ENCODE results near the gene CEMIP. TPM values are rescaled to one million over a fixed set of nuclear protein-coding genes. Genes with fewer than 3 reads are reported as not detected.

CEMIP gene
- total RNA-seq, 1 donor: 687 TPM

GRCh38 chr15:80732167-80732566, 47.0 kb upstream of the CEMIP start:
- Histone ChIP-seq H3K79me2 (ENCODE audit: insufficient read depth, low read length) (peaks cover 67% of the 10 kb centered on the region), H3K36me3 (ENCODE audit: insufficient read depth, low read length) (no peaks in the 10 kb centered on the region), H3K9me3 (ENCODE audit: low read depth, low read length) (no peaks in the 10 kb centered on the region), H4K20me1 (ENCODE audit: insufficient read depth, low read length) (peaks cover 20% of the 10 kb centered on the region), H3K4me2 (ENCODE audit: insufficient read depth, low read length) (no peak overlapping the region), H2AFZ (ENCODE audit: low read length) (no peak overlapping the region), H3K27ac (ENCODE audit: low read depth, low read length) (no peak overlapping the region), H3K4me3 (ENCODE audit: insufficient read depth, low read length) (no peak overlapping the region), H3K27me3 (ENCODE audit: insufficient read depth, low read length) (no peaks in the 10 kb centered on the region), H3K4me1 (ENCODE audit: insufficient read depth, low read length) (peaks cover 5% of the 10 kb centered on the region)
- no peak for DNase-seq (ENCODE audit: insufficient read length, low spot score, missing footprints)
- no peak for TF ChIP-seq CTCF (IDR thresholded peaks at IDR 0.05; ENCODE audit: extremely low read depth, low read depth, low read length)

- H3K36me3 ChIP-seq (ENCODE audit: insufficient read depth, low read length): no peaks in the 10 kb centered on the region
- DNase-seq (ENCODE audit: insufficient read length, low spot score, missing footprints): no peak
- H3K79me2 ChIP-seq (ENCODE audit: insufficient read depth, low read length): peaks cover 67% of the 10 kb centered on the region
- no peaks in the 10 kb centered on the region for H3K27me3 ChIP-seq (ENCODE audit: insufficient read depth, low read length)
- no peak overlapping the region for H3K4me2 ChIP-seq (ENCODE audit: insufficient read depth, low read length)
- peaks cover 5% of the 10 kb centered on the region for H3K4me1 ChIP-seq (ENCODE audit: insufficient read depth, low read length)
- H2AFZ ChIP-seq (ENCODE audit: low read length): no peak overlapping the region
- no peaks in the 10 kb centered on the region for H3K9me3 ChIP-seq (ENCODE audit: low read depth, low read length)
- no peak for TF ChIP-seq CTCF (IDR thresholded peaks at IDR 0.05; ENCODE audit: extremely low read depth, low read depth, low read length)
- H4K20me1 ChIP-seq (ENCODE audit: insufficient read depth, low read length): peaks cover 20% of the 10 kb centered on the region
- H3K27ac ChIP-seq (ENCODE audit: low read depth, low read length): no peak overlapping the region
- no peak overlapping the region for H3K4me3 ChIP-seq (ENCODE audit: insufficient read depth, low read length)
These were observed 46.4 kb upstream of the CEMIP start for GRCh38 chr15:80732818-80733217.

- H3K4me2 ChIP-seq (ENCODE audit: insufficient read depth, low read length): no peak overlapping the region
- no peak overlapping the region for H2AFZ ChIP-seq (ENCODE audit: low read length)
- no peaks in the 10 kb centered on the region for H3K9me3 ChIP-seq (ENCODE audit: low read depth, low read length)
- DNase-seq (ENCODE audit: insufficient read length, low spot score, missing footprints): no peak
- no peaks in the 10 kb centered on the region for H3K27me3 ChIP-seq (ENCODE audit: insufficient read depth, low read length)
- TF ChIP-seq CTCF (IDR thresholded peaks at IDR 0.05; ENCODE audit: extremely low read depth, low read depth, low read length): no peak
- H4K20me1 ChIP-seq (ENCODE audit: insufficient read depth, low read length): peaks cover 23% of the 10 kb centered on the region
- H3K79me2 ChIP-seq (ENCODE audit: insufficient read depth, low read length): peaks cover 67% of the 10 kb centered on the region
- no peak overlapping the region for H3K4me3 ChIP-seq (ENCODE audit: insufficient read depth, low read length)
- H3K36me3 ChIP-seq (ENCODE audit: insufficient read depth, low read length): no peaks in the 10 kb centered on the region
- no peak overlapping the region for H3K27ac ChIP-seq (ENCODE audit: low read depth, low read length)
- H3K4me1 ChIP-seq (ENCODE audit: insufficient read depth, low read length): peaks cover 5% of the 10 kb centered on the region
These were observed 45.7 kb upstream of the CEMIP start for GRCh38 chr15:80733460-80733859.

GRCh38 chr15:80735344-80735743, 43.8 kb upstream of the CEMIP start:
- H4K20me1 ChIP-seq (ENCODE audit: insufficient read depth, low read length): peaks cover 18% of the 10 kb centered on the region
- no peak for DNase-seq (ENCODE audit: insufficient read length, low spot score, missing footprints)
- H2AFZ ChIP-seq (ENCODE audit: low read length): no peak overlapping the region
- H3K9me3 ChIP-seq (ENCODE audit: low read depth, low read length): no peaks in the 10 kb centered on the region
- no peak for TF ChIP-seq CTCF (IDR thresholded peaks at IDR 0.05; ENCODE audit: extremely low read depth, low read depth, low read length)
- H3K79me2 ChIP-seq (ENCODE audit: insufficient read depth, low read length): peaks cover 61% of the 10 kb centered on the region
- peaks cover 5% of the 10 kb centered on the region for H3K4me1 ChIP-seq (ENCODE audit: insufficient read depth, low read length)
- H3K4me2 ChIP-seq (ENCODE audit: insufficient read depth, low read length): no peak overlapping the region
- H3K27ac ChIP-seq (ENCODE audit: low read depth, low read length): no peak overlapping the region
- H3K27me3 ChIP-seq (ENCODE audit: insufficient read depth, low read length): no peaks in the 10 kb centered on the region
- H3K4me3 ChIP-seq (ENCODE audit: insufficient read depth, low read length): no peak overlapping the region
- H3K36me3 ChIP-seq (ENCODE audit: insufficient read depth, low read length): no peaks in the 10 kb centered on the region
